Neural cell (in vitro differentiated cells): ENCODE results near the gene LGALS1.

Experiments used
- EP300 ChIP-seq: fragments of 450-650 bp; conservative IDR thresholded peaks from 2 replicates; pipeline ENCODE4 v1.6.1; 2014; ENCODE audit warnings: antibody characterized with exemption, mild to moderate bottlenecking, moderate library complexity; ENCODE audit not compliant: poor library complexity, severe bottlenecking
- EZH2 ChIP-seq: fragments of 200-600, 300-800 bp; shearing (Covaris generic), sonication (generic); IDR thresholded peaks from 2 replicates; pipeline ENCODE4 v1.6.1; 2014; ENCODE audit warnings: antibody characterized with exemption, low read length, borderline replicate concordance, mild to moderate bottlenecking; ENCODE audit not compliant: insufficient read depth, poor library complexity, severe bottlenecking
- POLR2AphosphoS5 ChIP-seq: IDR thresholded peaks from 2 replicates; pipeline ENCODE4 v1.6.1; 2012
- TF ChIP-seq, protein P1 (sequence below): fragments of 450-650 bp; IDR thresholded peaks from 2 replicates; pipeline ENCODE4 v1.5.1; 2014; ENCODE audit warnings: antibody characterized with exemption, mild to moderate bottlenecking, moderate library complexity; ENCODE audit not compliant: poor library complexity, severe bottlenecking

DNA sequence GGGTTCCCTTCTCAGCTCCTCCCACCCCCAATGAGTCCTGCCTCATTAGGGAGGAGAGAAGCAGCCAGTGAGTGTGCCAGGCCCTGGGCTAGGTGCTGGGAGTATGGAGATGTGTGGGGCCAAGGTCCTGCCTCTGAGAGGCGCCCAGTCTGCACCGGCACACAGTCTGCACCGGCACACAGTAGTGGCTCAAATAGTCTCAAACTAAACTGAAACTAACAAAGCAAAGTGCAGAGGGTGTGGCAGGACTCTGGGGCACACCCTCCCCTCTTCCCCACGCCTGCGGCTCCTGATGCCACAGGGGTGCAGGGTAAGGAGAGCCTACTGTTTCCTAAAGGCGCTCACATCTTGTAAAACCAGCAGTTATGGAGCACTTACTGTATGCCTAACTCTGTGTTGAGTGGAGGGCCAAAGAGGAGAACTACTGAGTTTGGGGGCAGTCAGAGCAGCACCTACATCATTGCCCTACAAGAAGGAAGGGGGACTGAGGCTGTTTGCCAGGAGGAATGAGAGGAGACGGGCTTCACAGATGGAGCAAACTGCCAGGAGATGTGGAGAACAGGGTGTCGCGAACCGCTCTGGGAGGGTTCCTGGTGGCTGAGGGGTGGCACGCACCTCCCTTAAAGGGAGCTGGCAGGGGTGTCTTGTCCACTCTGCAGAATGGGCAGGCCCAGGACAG lies 36.9 kb upstream of the LGALS1 start:
- TF ChIP-seq, protein P1, sequence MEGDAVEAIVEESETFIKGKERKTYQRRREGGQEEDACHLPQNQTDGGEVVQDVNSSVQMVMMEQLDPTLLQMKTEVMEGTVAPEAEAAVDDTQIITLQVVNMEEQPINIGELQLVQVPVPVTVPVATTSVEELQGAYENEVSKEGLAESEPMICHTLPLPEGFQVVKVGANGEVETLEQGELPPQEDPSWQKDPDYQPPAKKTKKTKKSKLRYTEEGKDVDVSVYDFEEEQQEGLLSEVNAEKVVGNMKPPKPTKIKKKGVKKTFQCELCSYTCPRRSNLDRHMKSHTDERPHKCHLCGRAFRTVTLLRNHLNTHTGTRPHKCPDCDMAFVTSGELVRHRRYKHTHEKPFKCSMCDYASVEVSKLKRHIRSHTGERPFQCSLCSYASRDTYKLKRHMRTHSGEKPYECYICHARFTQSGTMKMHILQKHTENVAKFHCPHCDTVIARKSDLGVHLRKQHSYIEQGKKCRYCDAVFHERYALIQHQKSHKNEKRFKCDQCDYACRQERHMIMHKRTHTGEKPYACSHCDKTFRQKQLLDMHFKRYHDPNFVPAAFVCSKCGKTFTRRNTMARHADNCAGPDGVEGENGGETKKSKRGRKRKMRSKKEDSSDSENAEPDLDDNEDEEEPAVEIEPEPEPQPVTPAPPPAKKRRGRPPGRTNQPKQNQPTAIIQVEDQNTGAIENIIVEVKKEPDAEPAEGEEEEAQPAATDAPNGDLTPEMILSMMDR = no peak
- no peak for TF ChIP-seq POLR2AphosphoS5
- no peak for TF ChIP-seq EZH2
- no peak for TF ChIP-seq EP300
